OCI-M2 (cell line): ENCODE data around the gene FBXL7.

Source experiments
- DNase-seq: peaks from one replicate; lab custom pipeline; 2025; ENCODE audit not compliant: unreplicated experiment; lab: John Stamatoyannopoulos, UW

FBXL7 gene

DNA sequence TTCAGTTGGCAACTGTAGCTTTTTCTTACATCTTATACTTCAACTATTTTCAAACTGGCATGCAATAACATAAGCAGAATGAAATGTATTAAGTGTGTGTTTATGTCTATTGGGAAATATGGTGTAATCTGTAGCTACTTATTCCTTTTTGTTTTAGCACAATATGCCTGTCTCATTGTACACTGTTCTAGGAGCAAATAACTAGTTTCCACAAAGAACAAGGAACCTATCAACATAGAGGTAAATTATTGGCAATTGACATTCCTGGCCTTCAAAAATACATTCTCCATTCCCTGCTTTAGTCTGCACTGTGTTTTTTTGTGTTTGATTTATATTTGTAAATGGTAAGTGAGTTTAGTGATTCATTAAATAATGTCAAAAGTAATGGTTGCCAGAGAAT, 75.7 kb downstream of the FBXL7 start:
- DNase-seq: no peak

DNA sequence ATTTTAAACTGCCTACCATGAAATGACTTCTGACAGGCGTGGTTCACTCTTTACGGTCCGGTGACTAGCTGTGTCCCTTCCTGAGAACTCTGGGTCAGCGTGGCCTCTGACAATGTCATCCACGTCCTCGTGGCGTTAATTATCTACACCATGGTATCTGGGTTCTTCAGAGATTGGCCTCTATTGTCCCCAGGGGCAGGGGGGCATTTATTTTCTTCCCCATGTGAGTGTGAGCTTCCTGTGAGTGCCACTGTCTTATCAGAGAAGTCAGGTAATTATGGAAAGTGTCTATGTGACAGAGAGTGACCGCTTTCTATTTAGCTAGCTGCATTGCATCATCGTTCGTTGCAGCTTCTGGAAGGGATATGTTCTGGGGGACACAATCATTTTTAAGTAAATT, 77.2 kb downstream of the FBXL7 start:
- DNase-seq: no peak

DNA sequence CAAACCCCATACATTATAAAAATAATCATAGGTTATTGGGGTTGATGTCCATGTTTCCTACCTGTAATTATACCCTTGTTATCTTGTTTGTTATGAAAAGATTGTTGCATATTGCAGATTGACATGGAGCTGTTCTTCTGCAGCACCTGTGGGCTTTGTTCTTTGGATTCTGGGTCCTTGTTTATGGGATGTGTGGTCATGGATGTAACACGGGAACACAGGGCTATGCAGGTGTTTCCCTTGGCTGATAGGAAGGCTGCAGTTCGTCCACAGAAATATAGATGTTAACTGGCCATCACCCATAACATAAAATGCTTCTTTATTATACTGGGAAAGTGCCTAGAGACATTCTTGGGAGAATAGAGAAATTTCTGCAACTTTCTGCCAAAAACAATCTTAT, 77.9 kb downstream of the FBXL7 start:
- DNase-seq: no peak

DNA sequence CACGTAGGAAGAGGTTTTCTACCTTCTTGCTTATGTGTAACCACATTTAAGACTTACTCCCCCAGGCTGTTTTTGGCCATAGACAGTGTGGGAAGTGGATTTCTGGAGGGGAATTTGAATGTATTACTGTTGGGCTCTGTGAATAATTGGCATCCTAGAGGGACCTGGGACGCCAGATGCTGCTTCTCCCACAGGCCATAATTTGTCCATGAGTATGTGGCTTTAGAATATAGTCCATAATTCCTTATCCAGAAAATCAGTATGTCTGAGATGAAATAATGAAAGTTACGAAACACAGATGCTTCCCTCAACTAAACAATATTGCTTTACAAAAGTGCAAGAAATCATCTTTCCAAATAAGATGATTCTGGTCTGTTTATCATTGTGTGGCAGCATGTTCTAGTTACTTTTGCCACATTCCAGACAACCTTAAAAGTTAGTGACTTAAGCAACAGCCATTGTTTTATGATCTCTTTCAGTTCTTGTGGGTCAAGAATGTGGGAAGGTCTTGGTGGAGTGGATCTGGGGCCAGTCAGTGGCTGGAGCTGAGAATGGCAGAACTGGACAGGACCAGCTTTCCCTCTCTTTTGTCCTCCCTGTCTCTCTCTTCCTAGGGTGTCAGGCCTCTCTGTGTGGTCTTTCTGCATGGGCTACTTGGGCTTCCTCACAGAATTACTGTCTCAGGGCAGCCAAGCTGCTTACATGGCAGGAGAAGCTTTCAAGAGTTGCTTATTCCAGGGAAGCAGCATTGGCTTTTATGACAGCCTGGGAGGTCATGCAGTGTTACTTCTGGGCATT, 79.4 kb downstream of the FBXL7 start:
- no peak for DNase-seq

DNA sequence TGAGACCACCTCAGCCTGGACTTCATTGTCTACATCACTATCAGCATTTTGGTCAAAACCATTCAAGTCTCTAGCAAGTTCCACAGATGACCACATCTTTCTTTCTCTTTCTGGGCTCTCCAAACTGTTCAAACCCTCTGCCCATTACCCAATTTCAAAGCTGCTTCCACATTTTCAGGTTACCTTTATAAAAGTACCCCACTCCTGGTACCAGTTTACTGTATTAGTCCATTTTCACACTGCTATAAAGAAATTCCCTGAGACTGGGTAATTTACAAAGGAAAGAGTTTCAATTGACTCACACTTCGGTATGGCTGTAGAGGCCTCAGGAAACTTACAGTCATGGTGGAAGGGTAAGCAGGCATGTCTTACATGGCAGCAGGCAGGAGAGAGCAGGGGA, 84.5 kb downstream of the FBXL7 start:
- no peak for DNase-seq

DNA sequence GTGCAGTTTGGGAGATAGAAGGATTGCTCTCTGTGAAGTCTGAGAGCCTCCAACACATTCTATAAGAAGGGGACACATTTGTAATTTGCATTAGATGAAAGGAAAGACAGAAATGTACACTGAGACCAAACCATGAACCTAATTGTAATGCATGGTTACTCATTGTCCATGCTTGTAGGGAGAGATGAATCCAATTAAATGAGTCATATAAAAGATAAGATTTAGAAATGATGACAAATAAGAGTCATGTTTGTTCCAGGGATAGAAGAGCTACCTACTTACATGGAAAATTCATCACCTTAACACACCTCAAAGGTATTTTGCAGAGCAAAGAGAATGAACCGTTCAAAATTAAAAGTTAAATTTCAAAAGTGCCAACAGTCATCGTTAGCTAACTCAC, 85.1 kb downstream of the FBXL7 start:
- DNase-seq: no peak

DNA sequence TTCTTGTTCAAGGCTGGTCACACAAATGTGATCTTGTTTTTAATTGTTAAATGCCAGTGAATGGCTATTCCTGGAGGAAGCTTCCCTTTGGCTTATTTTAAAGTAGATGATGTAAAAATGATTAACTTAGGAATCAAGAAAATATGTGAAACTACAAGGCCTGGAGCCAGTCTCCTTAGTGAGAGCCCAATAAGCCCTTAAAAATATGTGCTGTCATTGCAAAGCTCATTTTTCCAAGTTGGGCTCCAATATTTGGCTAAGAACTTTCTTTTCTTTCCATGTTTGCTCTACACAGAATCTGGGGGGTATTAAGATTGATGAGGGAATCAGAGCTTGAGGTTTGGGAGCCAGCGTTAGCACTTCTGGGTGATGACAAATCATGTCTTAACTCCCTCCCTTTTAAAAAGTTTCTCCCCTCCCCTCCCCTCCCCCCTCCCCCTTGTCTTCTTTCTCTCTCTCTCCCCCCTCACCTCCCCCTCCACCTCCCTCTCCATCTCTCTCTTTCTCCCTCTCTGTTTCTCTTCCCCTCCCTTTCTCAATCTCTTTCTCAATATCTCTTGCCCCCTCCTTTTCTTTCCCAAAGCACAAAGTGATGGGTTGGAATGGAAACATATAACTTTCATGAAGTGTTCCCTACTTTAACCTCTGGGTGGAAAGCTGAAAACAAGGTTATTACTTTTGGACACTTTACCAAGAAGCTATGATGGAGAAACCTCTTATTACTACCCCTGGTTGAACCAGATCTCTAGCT, 86.0 kb downstream of the FBXL7 start:
- no peak for DNase-seq

DNA sequence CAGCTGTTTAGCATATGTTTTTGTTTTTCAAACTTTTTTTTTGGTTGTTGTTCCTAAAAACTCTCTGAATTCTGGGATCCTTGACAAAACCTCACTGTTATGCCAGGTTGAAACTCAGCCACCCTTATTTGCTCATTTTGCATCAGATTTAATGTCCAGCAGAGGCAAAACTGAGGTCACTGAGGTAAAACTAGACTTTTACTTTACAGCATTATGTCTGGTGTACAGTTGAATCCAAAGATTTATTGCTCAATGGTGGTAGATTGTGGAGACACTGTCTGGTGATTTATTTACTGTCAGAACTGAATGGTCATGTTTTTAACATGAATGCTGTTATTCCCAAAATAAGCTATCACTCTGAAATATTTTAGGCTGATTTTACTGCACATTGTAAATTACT, 87.9 kb downstream of the FBXL7 start:
- DNase-seq: no peak

DNA sequence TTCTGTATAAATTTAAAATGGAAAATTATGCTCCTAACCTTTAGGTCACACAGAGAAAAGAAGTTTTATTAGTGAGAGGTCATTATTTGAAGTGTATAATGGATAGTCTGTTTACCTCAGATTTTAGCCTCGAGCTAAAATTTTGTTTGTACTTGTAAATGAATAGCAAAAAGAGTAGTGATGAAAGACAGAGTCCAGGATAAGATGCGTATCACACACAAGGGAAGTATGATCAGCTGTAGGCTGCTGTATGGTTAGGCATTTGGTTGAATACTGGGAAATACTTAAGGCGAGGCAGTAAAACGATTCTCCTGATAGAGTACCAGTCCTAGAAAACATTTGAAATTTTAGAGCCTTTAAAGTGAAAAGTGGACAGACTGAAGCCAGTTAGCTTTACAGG, 92.7 kb downstream of the FBXL7 start:
- DNase-seq: no peak

DNA sequence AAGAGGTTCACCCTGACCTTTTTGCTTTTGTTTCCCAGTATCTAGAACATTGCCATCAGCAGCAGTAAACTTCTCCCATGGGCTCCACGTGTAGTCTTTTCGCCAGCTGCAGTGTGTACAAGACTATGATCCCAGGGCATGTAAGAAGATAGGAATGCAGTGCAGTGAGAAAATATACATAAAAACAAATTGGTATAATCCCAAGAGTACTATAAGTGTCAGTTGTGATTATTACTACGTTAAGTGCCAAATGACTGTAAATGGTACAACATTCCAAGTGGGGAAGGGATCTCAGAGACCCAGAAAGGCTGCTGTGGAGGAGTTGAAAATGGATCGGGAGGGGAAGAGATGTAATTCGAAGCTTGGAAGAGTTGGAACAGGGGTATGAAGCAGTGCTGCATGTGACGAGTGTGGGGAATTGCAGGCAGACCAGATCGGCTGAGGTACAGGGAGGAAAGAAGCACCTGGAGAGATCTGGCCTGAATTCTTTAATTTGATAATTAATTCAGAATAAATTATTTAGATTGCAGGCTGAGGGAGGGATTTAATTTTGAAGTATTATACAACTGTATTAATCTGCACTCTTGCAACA, 95.1 kb downstream of the FBXL7 start:
- DNase-seq: no peak

DNA sequence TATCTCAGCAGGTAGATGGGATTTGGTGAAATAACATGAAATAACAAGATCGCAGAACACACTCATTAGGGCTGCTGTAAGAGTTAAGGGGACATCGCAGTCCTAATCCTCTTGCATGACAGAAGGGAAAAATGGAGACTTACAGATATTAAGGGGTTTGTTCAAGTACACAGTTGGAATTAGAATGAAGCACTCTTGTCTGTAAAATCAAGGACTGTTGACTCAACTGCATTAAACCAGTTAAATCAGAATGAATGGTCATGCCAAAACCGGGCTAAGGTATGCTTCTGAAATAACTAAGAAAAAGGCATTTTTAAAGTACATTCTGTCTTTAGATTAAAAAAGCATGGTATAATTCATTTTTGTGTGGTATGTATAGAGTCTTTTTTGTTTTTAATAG, 95.9 kb downstream of the FBXL7 start:
- DNase-seq: no peak

DNA sequence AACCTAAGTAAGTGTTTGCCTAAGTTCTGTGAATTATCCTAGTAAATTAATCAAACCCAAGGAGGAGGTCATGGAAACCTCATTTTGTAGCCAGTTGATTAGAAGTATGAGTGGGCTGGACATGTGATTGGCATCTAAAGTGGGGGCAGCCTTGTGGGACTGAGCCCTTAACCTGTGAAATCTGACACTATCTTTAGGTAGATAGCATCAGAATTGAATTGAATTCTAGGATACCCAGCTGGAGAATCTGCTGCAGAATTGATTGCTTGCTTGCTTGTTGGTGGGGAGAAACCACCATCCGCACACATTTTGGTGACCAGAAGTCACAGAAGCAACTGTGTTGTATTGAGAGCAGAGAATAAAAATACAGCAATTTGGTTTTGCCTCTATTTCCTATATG, 97.0 kb downstream of the FBXL7 start:
- DNase-seq: no peak

DNA sequence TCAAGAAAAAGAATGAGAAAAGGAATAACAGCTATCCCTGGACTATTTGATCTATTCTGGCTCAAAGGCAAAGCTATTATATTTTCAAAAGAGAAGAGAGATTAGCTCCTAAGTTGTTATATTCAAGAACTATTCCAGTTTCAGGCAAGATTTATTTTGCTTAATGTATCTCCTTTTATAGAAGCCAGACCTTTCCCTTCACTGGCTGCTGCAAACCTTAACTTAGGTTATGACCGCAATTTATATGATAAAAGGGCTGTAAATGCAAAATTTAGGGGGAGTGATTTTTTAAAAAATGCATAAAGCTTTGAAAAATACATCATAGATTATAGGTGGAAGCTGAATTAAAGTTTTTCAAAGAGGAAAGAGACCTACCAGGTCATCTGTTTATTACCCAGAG, 97.8 kb downstream of the FBXL7 start:
- no peak for DNase-seq

DNA sequence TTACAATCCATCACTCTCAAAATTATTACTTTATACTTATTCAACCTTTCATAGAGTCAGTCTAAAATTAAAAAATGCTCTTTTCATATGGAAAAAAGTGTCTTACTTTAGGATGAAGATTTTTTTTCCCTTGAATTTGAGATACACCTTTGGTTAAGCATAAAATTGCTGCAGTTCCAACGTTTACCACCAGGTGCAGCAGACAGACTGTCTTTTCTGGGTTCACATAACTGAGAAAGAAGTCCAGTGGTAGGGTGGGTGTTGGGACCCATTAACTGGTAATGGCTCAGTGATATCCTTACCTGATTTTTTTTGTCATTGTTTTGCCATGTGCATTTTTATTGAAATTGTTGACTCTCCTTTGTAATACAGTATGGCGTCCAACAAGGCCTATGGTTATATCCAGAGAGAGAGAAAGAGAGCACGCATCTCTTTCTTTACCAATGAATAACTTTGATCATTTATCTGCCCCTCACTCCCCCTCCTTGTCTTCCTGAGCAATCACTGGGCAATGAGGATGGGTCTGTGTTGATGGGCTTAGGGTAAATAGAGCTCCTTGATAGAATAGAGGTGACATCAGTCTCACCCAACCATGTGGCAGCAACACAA, 98.4 kb downstream of the FBXL7 start:
- DNase-seq: no peak

DNA sequence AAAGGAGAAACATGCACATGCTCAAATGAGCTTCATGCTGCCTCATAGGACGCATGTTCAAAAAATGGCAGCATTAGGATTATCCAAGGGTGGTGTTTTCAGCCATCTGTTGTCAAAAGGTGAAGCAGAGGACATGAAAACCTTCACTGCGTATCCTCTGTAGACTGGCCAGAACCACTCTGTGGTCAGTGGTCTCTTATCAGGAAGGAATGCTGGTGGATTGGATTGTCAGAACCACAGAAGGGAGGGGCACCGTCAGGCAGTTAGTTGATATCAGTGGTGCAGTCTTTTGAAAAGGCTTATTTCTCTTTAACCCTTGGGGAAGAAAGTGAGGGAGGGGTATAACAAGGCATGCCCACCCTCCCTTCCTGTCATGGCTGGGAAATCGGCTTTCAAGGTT, 100.1 kb downstream of the FBXL7 start:
- no peak for DNase-seq

DNA sequence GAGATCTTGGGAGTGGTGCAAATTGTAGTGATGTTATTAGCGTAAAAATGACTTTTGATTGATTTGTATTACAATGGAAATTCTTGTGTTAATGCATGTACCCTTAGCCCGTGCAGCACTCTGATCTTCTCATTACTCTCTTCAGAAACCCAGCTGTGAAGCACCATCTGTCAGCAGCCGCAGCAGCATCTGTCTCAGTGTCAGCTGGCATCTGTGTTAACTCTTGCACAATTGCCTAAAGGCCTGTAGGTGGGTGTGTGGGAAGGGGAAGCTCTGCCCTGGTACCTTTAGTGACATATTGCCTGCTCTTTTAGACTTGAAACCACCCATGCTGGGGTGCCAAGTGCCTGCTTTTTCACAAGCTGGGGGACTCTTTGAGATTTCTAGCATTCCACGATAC, 101.3 kb downstream of the FBXL7 start:
- no peak for DNase-seq

DNA sequence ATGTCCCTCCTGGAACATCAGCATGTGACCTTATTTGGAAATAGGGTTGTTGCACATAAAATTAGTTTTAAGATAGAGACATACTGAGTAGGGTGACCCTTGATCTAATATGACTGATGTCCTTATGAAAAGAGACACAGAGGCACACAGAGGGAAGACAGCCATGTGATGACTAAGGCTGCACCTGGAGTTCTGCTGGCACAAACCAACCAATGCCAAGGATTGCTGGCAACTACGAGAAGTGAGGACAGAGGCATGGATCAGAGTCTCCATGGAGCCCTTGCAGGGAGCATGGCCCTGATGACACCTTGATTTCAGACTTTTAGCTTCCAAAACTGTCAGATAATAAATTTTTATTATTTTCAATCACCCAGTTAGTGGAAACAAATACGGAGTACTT, 101.9 kb downstream of the FBXL7 start:
- DNase-seq: no peak

DNA sequence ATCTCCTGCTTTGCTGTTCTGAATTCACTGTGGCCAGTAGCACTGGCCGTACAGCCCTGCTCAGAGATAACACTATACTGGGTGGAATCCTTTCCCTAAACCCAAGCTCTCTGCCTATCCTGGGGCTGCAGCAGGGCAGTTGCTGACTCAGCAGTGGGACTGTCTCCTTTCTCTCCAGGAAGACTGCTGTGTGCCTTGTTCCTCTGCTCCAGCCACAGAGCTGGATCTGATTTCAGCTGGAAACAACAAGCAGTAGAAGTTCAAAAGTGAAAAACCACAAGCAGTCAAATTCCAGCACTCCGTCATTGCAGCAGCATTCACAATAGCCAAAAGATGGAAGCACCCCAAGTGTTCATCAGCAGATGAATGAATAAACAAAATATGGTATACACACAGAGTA, 105.0 kb downstream of the FBXL7 start:
- no peak for DNase-seq

DNA sequence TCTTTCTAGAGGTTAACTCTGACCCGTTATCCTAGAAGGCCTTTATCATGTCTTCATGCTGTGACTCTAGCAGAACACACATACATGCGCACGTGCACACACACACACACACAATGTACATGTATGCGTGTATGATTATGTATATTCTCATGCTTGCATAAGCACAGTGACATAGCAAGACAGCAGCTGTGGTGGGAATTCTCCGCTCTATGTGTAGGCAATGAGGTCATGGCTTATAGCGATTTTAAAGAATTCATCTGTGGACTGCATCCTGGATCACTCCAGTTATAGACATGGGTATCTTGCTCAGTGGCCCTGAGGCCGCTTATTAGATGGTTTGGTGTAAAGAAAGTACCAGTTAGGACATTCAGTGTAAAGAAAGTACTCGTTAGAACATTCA, 106.2 kb downstream of the FBXL7 start:
- DNase-seq: no peak

DNA sequence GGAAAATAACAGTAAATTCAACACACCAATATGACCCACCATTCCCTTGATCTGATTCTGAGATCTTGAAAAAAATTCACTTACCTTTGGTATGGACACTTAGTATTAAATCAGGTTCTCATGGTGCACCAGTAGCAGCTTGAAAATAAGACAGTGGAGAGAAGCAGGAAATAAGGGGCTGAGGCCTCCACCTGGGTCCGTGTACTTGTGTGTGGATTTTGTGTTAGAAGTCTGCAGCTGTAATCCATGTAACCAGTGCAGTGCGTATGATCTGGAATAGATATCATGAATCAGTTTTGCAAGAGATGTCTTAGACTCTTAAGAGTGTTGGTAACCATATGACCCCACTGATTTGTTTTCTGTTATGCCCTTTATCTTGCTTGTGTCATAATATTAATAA, 107.1 kb downstream of the FBXL7 start:
- no peak for DNase-seq

DNA sequence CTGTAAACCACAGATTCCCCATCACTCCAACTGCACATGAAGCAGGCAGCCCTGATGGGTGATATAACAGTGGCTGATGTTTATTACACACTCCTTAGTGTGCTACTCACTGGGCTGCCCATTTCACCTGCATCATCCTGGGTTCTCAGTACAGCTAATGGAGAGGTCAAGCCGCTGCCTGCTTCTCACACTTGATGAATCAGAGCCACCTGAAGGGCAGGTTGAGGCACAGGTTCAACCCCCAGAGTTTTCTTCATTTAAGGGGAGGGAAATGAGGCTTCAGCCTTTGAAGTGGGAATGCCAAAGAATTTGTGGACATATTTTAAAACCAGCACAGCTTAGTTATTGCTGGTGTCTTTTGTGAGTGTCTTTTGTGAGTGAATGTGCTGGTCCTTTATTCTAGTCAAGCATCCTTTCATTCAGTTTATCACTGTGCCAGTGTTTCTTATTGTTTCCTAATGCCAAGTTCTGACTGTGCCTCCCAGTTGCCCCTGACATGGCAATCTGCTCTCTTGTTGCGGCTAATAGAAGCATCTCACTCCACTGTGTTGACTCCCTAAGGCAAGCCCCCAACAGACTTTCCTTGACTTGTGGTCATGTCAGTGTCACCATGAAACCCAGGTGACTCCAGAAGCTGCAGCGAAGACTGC, 109.2 kb downstream of the FBXL7 start:
- DNase-seq: no peak
